ENCODE data around the gene ARHGAP10.

- TF ChIP-seq, protein P1, sequence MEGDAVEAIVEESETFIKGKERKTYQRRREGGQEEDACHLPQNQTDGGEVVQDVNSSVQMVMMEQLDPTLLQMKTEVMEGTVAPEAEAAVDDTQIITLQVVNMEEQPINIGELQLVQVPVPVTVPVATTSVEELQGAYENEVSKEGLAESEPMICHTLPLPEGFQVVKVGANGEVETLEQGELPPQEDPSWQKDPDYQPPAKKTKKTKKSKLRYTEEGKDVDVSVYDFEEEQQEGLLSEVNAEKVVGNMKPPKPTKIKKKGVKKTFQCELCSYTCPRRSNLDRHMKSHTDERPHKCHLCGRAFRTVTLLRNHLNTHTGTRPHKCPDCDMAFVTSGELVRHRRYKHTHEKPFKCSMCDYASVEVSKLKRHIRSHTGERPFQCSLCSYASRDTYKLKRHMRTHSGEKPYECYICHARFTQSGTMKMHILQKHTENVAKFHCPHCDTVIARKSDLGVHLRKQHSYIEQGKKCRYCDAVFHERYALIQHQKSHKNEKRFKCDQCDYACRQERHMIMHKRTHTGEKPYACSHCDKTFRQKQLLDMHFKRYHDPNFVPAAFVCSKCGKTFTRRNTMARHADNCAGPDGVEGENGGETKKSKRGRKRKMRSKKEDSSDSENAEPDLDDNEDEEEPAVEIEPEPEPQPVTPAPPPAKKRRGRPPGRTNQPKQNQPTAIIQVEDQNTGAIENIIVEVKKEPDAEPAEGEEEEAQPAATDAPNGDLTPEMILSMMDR (IDR thresholded peaks at IDR 0.05; ENCODE audit: insufficient read depth, low read depth, low read length) = peak; percentile 3
- no peak for TF ChIP-seq EZH2 (IDR thresholded peaks at IDR 0.05; ENCODE audit: insufficient read depth, low read length)
These were observed 134.0 kb downstream of the ARHGAP10 start for GRCh38 chr4:147865926-147866325.

Measured in astrocyte (in vitro differentiated cells and primary cell).